HG03521 (cell line): ENCODE measurements around the gene SKP1.
A peak's percentile ranks its signal among the peaks of the same experiment; 100 is the strongest.
"Not testable (repeated sequence)": the region's sequence is repeated elsewhere in the genome, so short reads cannot be mapped to it uniquely, and the experiment has no call there.

Experiments
- ATAC-seq: cut with Tn5 transposase; IDR thresholded peaks from one replicate; pipeline ENCODE4 v1.9.1; 2021; ENCODE audit warnings: mild to moderate bottlenecking, moderate library complexity; ENCODE audit not compliant: unreplicated experiment

The SKP1 gene

DNA sequence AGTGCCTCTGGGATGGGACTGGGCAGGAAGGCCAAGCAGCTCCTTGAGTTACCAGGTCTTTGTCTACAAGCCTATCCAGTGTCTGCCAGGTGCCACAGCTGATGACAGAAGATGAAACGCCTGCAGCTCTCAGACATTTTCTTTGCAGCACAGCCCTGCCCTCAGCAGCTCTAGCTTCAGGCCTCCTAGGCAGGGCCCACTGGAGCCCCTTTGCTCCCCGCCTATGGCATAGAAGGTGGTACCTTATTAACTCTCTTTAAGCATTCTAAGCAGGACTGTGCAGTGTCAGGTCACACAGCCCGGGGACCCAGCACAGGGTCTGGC lies 1.3 kb upstream of the SKP1 start:
- no peak for ATAC-seq

DNA sequence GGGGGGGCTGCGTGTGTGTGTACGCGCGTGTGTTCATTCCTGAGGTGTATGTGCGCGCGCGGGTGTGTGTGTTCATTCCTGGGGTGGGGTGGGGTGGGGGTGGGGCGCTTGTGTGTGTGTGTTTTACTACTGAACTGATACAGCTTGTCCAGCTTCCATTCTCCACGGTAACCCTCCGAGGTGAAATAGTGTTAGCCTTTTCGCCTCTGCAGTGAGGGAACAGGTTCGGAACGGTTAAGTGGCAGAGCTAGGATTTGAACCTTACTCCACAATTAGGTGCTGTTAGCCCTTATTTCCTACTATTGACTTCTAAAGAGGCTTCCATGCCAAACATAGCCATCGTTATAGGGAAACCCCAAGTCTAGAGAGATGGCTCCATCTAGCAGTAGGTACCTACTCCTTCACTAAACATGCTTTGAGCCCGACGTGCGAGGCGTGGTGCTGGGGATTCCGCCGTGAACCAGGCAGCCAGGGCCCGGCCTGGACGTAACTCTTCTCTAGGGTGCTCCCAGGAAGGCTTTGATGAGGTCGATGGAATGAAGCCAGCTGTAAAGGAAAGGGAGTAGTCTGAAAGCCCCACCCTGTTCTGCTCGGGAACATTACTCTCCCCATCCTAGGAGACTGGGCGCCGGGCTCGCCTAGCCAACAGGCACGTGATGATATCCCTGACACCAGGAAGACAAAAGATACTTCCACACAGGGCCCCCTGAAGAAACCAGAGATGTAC lies 782 bp upstream of the SKP1 start:
- no peak for ATAC-seq

- peak; percentile 23 for ATAC-seq
These were observed 734 bp downstream of the SKP1 start for GRCh38 chr5:134175921-134176510.

- no peak for ATAC-seq
These were observed 1.6 kb downstream of the SKP1 start for GRCh38 chr5:134174841-134175839.

GRCh38 chr5:134171972-134172371 lies 4.8 kb downstream of the SKP1 start:
- ATAC-seq = no peak

DNA sequence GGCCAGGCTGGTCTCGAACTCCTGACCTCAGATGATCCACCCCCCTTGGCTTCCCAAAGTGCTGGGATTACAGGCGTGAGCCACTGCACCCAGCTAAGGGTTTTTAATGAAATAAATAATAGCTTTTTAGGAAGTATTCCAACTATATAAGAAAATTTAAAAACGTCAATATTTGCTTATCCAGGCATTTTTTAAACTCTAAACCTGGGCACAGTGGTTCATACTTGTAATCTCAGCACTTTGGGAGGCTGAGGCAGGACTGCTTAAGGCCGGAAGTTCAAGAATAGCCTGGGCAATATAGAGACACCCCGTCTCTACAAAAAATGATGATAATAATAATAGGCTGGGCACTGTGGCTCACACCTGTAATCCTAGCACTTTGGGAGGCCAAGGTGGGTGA lies 14.2 kb downstream of the SKP1 start:
- no peak for ATAC-seq

GRCh38 chr5:134161513-134162395 lies 15.0 kb downstream of the SKP1 start:
- ATAC-seq = no peak

- ATAC-seq = no peak
These were observed 23.1 kb downstream of the SKP1 start for GRCh38 chr5:134153657-134154056.

GRCh38 chr5:134153241-134153640 lies 23.5 kb downstream of the SKP1 start:
- no peak for ATAC-seq

DNA sequence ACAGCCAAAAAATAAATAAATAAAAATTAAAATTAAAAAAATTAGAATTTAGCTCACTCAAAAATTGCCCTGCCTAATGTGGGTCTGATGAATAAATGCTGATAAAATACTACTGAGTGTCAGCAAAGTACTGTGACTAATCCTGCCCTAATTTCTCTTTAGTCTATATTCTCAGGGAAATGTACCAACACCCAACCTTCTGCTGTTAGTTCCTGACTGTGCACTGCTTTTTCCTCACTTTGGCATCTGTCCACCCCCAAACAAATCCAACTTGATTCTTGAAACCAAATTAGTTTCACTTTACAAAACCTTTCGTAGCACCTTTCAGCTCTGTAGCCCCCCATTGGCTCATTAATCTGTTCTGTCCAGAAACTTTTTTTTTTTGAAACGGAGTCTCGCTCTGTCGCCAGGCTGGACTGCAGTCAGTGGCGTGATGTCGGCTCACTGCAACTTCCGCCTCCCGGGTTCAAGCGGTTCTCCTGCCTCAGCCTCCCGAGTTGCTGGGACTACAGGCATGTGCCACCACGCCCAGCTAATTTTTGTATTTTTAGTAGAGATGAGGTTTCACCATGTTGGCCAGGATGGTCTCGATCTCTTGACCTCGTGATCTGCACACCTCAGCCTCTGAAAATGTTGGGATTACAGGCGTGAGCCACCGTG lies 24.4 kb downstream of the SKP1 start:
- ATAC-seq = not testable (repeated sequence)

- no peak for ATAC-seq
These were observed 25.0 kb downstream of the SKP1 start for GRCh38 chr5:134151723-134152122.

GRCh38 chr5:134149571-134150303 lies 27.0 kb downstream of the SKP1 start:
- ATAC-seq = no peak

DNA sequence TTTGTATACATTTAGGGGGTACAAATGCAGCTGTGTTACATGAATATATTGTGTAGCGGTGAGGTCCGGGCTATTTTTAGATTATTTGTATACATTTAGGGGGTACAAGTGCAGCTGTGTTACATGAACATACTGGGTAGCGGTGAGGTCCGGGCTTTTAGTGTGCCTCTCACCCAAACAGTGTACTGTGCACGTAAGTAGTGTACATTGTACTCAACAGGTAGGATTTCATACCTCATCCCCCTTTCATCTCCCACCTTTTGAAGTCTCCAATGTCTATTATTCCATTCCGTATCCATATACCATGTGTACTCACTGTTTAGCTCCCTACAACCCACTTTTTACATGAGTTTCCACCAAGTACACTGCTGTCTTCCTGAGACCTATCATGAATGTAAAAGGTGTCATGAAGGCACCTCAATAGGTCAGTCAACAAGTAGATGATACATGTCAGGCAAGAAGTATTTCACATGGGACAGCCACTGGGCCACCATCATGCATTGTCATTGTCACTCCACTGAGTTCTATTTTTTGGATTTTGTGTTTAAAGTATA lies 27.7 kb downstream of the SKP1 start:
- no peak for ATAC-seq

- no peak for ATAC-seq
These were observed 28.4 kb downstream of the SKP1 start for GRCh38 chr5:134148316-134148715.

- no peak for ATAC-seq
These were observed 29.9 kb downstream of the SKP1 start for GRCh38 chr5:134146651-134147518.

- no peak for ATAC-seq
These were observed 30.8 kb downstream of the SKP1 start for GRCh38 chr5:134145779-134146581.

DNA sequence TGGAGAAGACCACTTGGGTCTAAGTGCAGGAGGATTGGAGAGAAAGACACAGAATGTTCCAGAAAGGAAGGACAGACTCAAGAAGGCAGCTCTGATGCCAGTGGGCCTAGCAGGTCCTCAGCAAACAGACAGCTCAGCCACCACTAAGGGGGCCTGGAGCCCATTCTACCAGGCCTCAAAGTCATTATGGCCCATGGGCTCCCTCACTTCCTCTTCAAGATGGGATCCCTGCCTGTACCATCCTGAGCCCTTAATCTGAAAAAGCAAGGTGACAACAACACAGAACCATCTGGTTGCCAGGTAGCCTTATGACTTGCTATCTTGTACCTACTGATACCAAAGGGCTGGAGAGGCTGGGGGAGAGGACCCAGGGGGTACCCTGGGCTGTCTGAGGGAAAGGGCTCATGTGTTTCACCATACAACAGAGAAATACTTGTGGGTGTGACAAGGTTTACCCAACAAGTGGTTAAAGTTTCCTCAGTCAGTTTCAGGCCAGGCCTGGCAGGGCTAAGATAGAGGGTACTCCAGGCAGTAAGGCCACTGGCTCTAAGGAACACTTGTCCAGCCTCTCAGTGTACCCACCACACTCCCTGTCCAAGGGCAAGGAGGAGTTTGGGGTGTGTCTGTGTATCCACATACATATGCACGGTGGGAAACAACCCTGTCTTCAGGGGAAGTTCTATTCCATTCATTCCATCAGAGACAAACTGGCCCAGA lies 31.6 kb downstream of the SKP1 start:
- ATAC-seq = no peak
